SH-SY5Y (cell line): ENCODE data around the gene DLGAP3.

Source experiments
- GATA2 ChIP-seq: IDR thresholded peaks from 2 replicates; pipeline ENCODE4 v1.6.1; 2011; ENCODE audit warnings: mild to moderate bottlenecking, low read depth, low read length
- GATA3 ChIP-seq: IDR thresholded peaks from 2 replicates; pipeline ENCODE4 v1.6.1; 2011; ENCODE audit warnings: low read depth, mild to moderate bottlenecking, low read length, moderate library complexity

DNA sequence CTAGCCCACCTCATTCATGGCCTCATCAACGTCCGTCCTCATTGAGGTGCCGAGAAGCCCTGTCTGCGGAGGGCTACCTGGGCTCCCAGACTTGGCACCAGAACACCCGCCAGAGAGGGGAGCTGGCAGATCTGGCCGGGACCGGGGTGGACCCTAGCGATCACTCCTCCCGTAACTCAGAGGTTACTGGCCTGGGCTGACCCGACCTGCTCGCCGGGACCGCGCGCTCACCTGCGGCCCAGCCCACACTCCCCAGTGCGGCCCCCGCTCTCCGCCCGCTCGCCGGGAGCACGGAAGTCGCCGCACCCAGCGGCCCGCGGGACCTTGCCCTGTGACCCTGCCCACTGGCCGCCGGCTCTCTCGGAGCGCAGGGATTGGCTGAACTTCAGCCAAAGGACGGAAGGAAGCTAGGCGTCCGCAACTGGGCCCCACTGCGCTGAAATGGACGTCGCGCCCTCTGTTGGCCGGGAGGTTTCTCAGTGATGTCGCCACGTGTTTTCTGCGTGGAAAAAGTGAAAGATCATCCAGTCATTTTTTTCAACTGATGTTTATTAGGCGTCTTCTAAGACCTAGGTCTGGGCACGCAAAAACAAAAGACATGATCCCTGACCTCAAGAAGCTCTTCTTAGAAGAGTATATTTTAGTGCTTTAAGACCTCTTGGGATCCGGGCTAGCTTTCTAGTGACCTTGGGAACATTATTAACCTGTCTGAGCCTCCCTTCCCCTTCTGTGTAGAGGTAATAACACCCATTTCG is 69.8 kb downstream of the DLGAP3 start, which contains the start of gene SMIM12:
- TF ChIP-seq GATA2 (no peak), GATA3 (no peak)
